GM10266 (cell line): Measurements from ENCODE around the gene TWF2.
A peak's percentile ranks its signal among the peaks of the same experiment; 100 is the strongest.

Experiments
- DNase-seq: peaks from one replicate; pipeline ENCODE4 v3.0.0; 2012; ENCODE audit errors: extremely low spot score
- TF ChIP-seq, protein P1 (sequence below): IDR thresholded peaks from 2 replicates; pipeline ENCODE4 v1.5.1; 2012; ENCODE audit warnings: mild to moderate bottlenecking, low read depth; ENCODE audit not compliant: control insufficient read depth, insufficient read depth; ENCODE audit errors: missing control alignments

Gene TWF2

DNA sequence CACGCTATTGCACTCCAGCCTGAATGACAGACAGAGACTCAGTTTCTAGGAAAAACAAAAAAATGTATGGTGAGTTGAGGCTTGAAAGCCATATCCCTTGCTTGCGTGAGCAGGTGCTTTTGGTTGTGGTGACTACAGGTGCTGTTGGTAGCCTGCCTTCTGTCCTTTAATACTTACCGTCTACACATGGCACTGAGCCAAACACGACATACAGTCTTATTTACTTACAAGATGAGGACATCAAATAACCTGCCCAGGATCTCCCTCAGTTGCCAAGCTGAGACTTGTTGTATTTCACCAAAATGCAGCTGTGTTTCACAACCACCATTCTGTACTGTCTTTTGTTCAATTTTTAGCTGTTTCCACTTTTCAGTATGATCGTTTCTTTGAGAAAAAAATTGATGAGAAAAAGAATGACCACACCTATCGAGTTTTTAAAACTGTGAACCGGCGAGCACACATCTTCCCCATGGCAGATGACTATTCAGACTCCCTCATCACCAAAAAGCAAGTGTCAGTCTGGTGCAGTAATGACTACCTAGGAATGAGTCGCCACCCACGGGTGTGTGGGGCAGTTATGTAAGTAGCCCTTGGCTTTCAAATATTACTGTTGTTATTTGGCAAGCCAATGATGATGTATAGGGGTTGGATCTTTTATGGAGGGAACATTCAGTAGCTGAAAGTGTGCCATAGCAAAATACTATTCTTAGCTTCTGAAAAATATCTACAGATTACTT lies 34.5 kb downstream of the TWF2 start:
- TF ChIP-seq, protein P1, sequence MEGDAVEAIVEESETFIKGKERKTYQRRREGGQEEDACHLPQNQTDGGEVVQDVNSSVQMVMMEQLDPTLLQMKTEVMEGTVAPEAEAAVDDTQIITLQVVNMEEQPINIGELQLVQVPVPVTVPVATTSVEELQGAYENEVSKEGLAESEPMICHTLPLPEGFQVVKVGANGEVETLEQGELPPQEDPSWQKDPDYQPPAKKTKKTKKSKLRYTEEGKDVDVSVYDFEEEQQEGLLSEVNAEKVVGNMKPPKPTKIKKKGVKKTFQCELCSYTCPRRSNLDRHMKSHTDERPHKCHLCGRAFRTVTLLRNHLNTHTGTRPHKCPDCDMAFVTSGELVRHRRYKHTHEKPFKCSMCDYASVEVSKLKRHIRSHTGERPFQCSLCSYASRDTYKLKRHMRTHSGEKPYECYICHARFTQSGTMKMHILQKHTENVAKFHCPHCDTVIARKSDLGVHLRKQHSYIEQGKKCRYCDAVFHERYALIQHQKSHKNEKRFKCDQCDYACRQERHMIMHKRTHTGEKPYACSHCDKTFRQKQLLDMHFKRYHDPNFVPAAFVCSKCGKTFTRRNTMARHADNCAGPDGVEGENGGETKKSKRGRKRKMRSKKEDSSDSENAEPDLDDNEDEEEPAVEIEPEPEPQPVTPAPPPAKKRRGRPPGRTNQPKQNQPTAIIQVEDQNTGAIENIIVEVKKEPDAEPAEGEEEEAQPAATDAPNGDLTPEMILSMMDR, result no peak
- DNase-seq, result no peak

DNA sequence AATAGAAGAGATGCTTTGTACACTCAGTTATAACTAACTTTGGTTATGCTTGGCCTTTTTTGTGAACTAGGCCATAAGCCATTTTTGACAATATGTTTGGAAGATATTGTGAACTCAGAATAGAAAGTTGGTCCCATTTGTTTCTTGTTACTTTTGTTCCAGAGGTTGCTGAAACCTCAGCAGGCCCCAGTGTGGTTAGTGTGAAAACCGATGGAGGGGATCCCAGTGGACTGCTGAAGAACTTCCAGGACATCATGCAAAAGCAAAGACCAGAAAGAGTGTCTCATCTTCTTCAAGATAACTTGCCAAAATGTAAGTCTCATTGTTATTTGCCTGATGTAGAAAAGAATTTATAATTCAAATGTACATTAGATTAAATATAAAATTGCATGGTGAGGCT lies 35.3 kb downstream of the TWF2 start:
- no peak for DNase-seq
- TF ChIP-seq, protein P1, result no peak

DNA sequence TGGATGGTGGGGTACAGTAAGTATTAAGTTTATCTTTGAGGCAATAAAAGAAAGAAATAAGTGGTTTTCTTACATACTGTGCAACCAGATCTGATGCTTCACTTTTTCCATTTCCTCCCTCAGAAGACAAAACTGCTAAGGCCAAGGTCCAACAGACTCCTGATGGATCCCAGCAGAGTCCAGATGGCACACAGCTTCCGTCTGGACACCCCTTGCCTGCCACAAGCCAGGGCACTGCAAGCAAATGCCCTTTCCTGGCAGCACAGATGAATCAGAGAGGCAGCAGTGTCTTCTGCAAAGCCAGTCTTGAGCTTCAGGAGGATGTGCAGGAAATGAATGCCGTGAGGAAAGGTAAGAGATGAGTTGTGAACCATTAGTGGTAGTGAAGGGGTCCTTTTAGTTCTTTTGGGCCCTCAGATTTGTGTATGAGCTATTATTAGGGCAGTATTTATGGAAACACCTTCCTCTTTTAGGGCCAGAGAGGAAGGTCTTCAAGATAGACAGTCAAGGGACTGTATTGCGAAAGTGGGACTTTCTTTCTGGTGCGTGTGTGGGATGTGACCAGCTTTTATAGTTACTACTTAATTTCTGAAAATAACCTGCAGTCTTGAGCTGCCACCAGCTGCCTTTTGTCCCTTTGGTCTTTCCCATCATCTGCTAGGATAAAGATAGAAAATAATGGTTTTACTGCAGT lies 36.4 kb downstream of the TWF2 start:
- TF ChIP-seq, protein P1, result no peak
- peak; percentile 68 for DNase-seq

DNA sequence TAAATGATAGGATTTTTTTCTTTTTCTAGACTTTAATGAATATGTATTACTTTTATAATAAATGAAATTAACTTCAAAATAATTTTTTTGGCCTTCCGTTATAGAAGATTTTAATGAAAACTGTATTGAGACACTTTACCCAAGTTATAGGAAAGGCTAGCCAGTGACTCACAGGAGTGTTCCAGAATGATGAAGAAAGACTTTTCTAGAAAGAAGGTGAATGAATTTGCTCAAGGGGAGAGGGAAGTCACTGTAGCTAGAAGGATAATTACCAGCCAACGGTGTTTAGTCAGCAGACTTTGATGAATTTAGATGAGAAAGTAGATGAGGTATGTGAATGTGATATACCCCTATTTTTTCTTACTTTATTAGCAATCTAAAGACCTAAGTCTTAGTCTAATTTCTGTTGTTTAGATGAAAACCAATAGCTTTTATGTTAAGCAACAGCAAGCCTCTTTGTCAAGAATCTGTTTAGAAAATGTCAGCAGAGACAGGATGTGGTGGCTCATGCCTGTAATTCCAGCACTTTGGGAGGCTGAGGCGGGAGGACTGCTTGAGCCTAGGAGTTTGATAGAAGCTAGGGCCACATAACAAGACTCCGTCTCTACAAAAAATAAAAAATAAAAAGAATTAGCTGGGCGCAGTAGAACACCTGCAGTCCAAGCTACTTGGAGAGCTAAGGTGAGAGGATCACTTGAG lies 37.8 kb downstream of the TWF2 start:
- TF ChIP-seq, protein P1, result no peak
- DNase-seq, result no peak

DNA sequence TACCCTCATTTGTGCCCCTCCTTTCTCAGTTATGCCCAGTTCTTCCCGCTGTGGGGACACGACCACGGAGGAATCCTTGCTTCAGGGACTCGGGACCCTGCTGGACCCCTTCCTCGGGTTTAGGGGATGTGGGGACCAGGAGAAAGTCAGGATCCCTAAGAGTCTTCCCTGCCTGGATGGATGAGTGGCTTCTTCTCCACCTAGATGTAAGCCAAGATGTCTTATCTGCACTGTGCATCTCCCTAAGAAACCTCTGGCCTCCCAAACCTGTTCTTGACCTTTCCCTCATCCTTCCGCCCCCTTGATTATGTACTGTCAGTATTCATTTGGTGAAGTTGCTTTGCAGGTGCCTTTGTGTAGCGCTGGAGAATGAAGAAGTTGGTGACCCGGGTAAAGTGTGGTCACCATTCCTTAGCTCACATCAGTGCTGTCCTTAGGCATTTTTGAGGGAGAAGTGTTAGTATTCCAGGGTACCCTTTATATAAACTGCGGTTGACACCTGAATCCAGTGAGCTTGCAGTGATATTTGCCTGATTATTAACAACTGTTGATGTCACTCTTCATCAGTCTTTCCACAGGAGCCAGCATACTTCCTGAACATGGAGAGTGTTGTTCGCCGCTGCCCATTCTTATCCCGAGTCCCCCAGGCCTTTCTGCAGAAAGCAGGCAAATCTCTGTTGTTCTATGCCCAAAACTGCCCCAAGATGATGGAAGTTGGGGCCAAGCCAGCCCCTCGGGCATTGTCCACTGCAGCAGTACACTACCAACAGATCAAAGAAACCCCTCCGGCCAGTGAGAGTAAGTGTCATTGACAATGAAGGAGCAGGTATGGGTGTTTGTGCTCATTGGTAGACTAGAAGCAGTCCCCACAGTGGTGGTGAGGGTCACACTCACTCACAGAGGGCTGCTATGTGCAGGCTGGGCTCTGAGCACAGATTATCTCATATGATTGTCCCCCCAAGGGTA lies 40.0 kb downstream of the TWF2 start:
- DNase-seq, result no peak
- TF ChIP-seq, protein P1, result no peak

DNA sequence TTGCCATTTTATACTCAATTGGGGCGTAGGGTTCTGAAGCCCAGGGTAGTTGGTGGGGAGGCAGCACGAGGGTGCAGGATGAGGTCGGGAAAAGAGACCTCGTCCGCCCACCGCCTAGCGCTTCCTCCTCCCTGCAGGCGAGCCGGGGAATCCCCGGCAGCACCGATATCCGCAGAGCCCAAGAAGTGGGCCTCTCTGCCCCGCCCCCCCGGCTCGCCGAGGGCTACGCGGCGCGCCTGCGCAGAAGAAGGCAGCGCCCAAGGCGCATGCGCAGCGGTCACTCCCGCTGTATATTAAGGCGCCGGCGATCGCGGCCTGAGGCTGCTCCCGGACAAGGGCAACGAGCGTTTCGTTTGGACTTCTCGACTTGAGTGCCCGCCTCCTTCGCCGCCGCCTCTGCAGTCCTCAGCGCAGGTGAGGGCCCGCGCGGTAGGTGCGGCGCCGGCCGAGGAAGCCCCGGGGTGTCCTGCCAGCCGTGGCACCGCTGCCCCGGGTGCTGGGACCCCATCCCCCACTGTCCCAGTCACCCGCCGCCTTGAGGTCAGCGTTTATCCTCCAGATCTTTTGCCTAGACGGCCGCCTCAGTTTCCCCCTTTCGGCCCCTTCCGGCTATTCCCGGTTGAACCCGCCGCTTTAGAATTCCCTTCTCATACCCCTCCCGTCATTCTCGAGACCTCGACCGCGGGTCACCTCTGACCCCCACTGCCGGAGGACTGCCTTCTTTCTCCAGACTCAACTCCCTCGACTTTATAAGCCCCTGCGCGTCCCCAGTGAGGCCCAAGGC lies 40.9 kb downstream of the TWF2 start, which contains the start of gene ALAS1:
ALAS1 (plus strand) TSS at position 319 of the 784 bp plus-strand sequence. CDS start 1,082 bp downstream, outside the sequence.
- peak; percentile 97 for DNase-seq
- TF ChIP-seq, protein P1, result no peak
